AG10803 (cell line): Measurements from ENCODE around the gene PRKCZ.

Source experiments
- DNase-seq: peaks from one replicate; pipeline ENCODE4 v3.0.0; 2010; ENCODE audit warnings: low read depth
- H3K4me3 ChIP-seq: 2 replicates; pipeline ENCODE4 v1.5.1; 2011; ENCODE audit warnings: mild to moderate bottlenecking, low read length, control low read depth
- TF ChIP-seq, protein P1 (sequence below): conservative IDR thresholded peaks from 2 replicates; pipeline ENCODE4 v1.5.1; 2011; ENCODE audit warnings: mild to moderate bottlenecking, low read length, control low read depth, inconsistent platforms

The PRKCZ gene

GRCh38 chr1:2159124-2159523 is 108.9 kb downstream of the PRKCZ start:
- H3K4me3 ChIP-seq, result no peak overlapping the region
- TF ChIP-seq, protein P1, sequence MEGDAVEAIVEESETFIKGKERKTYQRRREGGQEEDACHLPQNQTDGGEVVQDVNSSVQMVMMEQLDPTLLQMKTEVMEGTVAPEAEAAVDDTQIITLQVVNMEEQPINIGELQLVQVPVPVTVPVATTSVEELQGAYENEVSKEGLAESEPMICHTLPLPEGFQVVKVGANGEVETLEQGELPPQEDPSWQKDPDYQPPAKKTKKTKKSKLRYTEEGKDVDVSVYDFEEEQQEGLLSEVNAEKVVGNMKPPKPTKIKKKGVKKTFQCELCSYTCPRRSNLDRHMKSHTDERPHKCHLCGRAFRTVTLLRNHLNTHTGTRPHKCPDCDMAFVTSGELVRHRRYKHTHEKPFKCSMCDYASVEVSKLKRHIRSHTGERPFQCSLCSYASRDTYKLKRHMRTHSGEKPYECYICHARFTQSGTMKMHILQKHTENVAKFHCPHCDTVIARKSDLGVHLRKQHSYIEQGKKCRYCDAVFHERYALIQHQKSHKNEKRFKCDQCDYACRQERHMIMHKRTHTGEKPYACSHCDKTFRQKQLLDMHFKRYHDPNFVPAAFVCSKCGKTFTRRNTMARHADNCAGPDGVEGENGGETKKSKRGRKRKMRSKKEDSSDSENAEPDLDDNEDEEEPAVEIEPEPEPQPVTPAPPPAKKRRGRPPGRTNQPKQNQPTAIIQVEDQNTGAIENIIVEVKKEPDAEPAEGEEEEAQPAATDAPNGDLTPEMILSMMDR, result no peak
- no peak for DNase-seq

DNA sequence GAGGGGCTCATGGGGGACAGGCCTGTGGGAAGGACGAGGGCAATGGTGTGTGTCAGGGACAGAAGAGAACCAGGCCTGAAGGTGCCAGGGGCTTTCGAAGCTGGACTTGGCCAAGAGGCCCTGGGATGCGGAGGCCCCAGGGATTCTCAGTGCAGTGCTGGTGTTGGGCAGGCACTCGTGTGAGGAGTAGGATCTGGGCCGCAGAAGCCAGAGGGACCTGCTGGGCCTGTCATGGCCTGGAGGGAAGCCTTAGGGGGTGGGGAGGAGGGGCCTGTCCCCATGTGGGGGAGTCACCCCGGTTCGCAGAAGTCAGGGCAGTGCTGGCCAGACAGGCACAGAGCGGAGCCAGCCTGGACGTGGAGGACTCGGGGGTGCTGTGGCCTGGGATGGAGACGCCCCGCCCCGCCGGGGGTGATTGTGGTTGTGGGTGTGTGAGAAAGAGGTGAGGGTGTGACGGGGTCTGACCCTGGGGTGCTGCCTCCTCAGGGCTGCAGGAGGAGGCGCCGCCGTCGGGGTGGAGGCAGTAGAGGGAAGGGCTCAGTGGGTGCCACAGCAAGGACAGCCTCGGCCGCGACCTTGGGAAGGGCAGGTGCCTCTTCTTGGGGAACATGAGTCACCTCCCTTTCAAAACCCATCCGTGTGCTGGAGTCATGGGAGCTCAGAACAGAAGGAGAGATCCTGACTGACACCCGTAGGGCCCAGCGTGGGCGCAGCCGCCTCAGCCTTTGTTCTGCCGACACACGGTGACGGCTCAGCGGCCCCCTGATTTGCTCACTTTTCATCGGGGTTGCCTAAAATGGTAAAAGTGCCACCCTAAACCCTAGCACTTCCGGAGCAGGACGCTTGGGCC is 110.5 kb downstream of the PRKCZ start:
- TF ChIP-seq, protein P1, result no peak
- no peak for DNase-seq
- no peak overlapping the region for H3K4me3 ChIP-seq

DNA sequence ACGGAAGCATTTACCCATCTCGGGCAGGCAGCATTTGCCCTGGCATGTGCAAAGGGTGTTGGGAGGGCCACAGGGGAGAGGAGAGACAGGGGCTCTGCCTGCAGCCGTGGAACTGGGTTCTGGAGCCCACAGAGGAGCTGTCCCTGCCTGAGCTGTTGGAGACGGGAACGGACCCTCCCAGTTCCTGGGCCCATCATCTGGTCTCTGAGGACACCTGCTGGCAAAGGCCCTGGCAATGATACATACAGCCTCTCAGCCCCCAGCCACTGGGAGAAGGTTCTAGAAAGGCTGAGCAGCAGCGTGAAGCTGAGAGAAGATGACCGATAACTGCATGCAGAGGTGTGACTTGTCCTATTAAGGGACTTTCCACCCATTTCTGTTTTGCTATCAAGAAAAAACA is 113.0 kb downstream of the PRKCZ start:
- no peak for DNase-seq
- H3K4me3 ChIP-seq, result no peak overlapping the region
- TF ChIP-seq, protein P1, result no peak

DNA sequence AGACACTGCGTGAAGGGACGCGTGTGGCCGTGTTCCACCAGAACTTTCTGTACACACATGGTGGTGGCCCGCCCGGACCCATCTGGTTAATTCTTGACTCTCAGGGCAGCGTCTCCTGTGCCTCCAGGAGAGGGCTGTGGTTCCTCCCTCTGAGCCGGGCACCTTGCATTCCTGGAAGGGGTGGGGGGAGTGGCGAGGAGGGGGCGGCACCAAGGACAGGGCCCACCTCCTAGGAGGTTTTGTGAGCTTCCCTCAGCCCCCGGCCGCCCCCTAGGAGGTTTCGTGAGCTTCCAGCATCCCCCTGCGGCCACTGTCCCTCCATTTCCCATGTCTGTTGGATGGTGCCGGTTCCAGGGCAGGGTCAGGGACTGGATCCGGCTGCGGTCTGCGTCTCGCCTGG is 115.4 kb downstream of the PRKCZ start:
- DNase-seq, result no peak
- no peak overlapping the region for H3K4me3 ChIP-seq
- TF ChIP-seq, protein P1, result no peak

DNA sequence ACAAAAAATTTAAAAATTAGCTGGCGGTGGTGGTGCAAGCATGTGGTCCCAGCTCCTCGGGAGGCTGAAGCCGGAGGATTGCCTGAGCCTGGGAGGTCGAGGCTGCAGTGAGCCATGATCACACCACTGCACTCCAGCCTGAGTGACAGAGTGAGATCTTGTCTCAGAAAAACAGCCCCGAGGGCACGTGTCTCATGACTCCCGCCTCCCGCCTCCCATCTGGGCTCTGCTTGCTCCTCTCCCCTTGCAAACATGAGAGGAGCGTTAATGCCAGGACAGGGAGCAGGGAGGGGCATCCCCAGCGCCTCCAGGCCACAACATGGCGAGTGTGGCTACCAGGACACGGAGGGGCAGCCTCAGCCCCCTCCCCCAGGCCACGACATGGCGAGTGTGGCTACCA is 116.0 kb downstream of the PRKCZ start:
- TF ChIP-seq, protein P1, result no peak
- DNase-seq, result no peak
- no peak overlapping the region for H3K4me3 ChIP-seq

- DNase-seq, result no peak
- TF ChIP-seq, protein P1, result no peak
- no peak overlapping the region for H3K4me3 ChIP-seq
Observed at GRCh38 chr1:2166695-2167094, 116.5 kb downstream of the PRKCZ start.

DNA sequence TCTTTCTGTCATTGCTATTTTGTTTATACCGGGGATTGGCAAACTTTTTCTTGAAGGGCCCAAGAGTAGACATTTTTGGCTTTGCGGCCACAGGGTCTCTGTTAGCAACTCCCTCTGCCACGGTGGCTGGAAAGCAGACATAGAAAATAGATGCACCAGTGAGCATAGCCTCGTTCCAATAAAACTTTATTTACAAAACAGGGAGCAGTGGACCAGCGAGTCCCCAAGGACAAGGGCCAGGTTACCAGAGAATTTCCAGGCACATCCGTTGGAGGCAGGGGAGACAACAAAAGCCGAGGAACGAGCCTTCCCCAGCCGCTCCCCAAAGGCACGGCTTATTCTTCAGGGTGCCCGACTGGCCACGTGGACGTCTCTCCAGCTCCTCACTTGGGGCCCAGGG is 117.9 kb downstream of the PRKCZ start:
- TF ChIP-seq, protein P1, result no peak
- no peak overlapping the region for H3K4me3 ChIP-seq
- no peak for DNase-seq
